C4-2B (cell line): Measurements from ENCODE around the gene PICALM.

ENCODE experiments used
- ZFX ChIP-seq: fragments of 450-650 bp; IDR thresholded peaks from 2 replicates; pipeline ENCODE4 v1.6.1; 2017
- TF ChIP-seq, protein P1 (sequence below): fragments of 450-650 bp; conservative IDR thresholded peaks from 2 replicates; pipeline ENCODE4 v1.5.1; 2017; ENCODE audit warnings: mild to moderate bottlenecking

DNA sequence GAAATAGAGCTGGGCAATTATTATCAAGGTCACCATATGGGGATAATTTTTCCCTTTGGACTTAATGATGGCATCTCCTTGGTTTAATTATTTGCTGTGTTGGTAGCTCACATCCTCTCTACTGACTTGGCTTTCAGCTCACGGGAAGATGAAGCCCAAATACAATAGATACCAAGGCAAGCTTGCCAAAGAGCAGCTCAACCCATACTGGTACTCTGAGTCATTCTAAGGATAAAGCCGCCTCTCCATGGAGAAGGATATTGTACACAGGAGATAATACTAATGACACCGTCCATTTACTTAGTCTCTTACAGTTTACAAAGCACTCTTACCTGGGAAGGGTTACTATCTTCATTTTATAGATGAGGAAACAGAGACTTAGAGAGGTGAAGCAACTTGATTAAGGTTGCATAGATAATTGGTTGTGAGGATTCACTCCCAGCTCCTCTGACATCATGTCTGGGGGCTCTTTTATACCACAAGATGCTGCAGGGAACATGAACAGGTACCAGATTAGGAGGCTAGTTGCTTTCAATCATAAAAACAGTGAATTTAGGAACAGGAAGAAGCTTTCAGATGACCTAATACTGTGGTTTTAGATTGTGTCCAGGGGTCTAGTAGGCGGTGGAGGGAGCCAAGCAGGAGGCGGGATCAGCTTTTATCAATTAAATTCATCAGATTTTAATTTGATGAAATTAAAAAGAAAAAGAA is 48.3 kb upstream of the PICALM start:
- TF ChIP-seq, protein P1, sequence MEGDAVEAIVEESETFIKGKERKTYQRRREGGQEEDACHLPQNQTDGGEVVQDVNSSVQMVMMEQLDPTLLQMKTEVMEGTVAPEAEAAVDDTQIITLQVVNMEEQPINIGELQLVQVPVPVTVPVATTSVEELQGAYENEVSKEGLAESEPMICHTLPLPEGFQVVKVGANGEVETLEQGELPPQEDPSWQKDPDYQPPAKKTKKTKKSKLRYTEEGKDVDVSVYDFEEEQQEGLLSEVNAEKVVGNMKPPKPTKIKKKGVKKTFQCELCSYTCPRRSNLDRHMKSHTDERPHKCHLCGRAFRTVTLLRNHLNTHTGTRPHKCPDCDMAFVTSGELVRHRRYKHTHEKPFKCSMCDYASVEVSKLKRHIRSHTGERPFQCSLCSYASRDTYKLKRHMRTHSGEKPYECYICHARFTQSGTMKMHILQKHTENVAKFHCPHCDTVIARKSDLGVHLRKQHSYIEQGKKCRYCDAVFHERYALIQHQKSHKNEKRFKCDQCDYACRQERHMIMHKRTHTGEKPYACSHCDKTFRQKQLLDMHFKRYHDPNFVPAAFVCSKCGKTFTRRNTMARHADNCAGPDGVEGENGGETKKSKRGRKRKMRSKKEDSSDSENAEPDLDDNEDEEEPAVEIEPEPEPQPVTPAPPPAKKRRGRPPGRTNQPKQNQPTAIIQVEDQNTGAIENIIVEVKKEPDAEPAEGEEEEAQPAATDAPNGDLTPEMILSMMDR, result no peak
- no peak for TF ChIP-seq ZFX
